KMS-11 (cell line): Measurements from ENCODE around the gene FES.

Experiments
- H2AFZ ChIP-seq: fragments of 200-600 bp; sonication (generic); 2 replicates; pipeline ENCODE4 v1.6.1; 2016; ENCODE audit warnings: antibody characterized with exemption, mixed run types, low read depth
- H3K27ac ChIP-seq: fragments of 200-600 bp; sonication (generic); 2 replicates; pipeline ENCODE4 v1.6.1; 2016; ENCODE audit warnings: mild to moderate bottlenecking, mixed run types
- H3K27me3 ChIP-seq: fragments of 200-600 bp; sonication (generic); 2 replicates; pipeline ENCODE4 v1.6.1; 2017; ENCODE audit warnings: mild to moderate bottlenecking, low read depth, mixed run types, moderate library complexity; ENCODE audit not compliant: insufficient read depth
- H3K36me3 ChIP-seq: fragments of 200-600 bp; sonication (generic); 2 replicates; pipeline ENCODE4 v1.6.1; 2017; ENCODE audit warnings: mild to moderate bottlenecking, mixed run types; ENCODE audit not compliant: insufficient read depth
- H3K4me1 ChIP-seq: fragments of 200-600 bp; sonication (generic); 2 replicates; pipeline ENCODE4 v1.6.1; 2016; ENCODE audit warnings: mild to moderate bottlenecking, low read depth, mixed run types; ENCODE audit not compliant: poor library complexity, severe bottlenecking
- H3K4me2 ChIP-seq: fragments of 200-600 bp; sonication (generic); 2 replicates; pipeline ENCODE4 v1.7.0; 2016; ENCODE audit warnings: mild to moderate bottlenecking, mixed run types
- H3K4me3 ChIP-seq: fragments of 200-600 bp; sonication (generic); IDR thresholded peaks from 2 replicates; pipeline ENCODE4 v1.6.1; 2017; ENCODE audit warnings: low read depth, low read length, mixed read lengths; ENCODE audit not compliant: insufficient read depth
- H3K79me2 ChIP-seq: fragments of 200-600 bp; sonication (generic); 2 replicates; pipeline ENCODE4 v1.6.1; 2016; ENCODE audit warnings: low read depth, mixed run types; ENCODE audit not compliant: insufficient read depth
- H3K9ac ChIP-seq: fragments of 200-600 bp; sonication (generic); 2 replicates; pipeline ENCODE4 v1.6.1; 2016; ENCODE audit warnings: mild to moderate bottlenecking, mixed run types
- H4K20me1 ChIP-seq: fragments of 200-600 bp; sonication (generic); 2 replicates; pipeline ENCODE4 v1.6.1; 2016; ENCODE audit warnings: mild to moderate bottlenecking, mixed run types; ENCODE audit not compliant: insufficient read depth
- TF ChIP-seq, protein P1 (sequence below): fragments of 200-600 bp; sonication (generic); conservative IDR thresholded peaks from 2 replicates; pipeline ENCODE4 v1.6.1; 2017; ENCODE audit warnings: low read depth, mild to moderate bottlenecking, antibody characterized with exemption, low read length, moderate library complexity, mixed read lengths

Gene FES

DNA sequence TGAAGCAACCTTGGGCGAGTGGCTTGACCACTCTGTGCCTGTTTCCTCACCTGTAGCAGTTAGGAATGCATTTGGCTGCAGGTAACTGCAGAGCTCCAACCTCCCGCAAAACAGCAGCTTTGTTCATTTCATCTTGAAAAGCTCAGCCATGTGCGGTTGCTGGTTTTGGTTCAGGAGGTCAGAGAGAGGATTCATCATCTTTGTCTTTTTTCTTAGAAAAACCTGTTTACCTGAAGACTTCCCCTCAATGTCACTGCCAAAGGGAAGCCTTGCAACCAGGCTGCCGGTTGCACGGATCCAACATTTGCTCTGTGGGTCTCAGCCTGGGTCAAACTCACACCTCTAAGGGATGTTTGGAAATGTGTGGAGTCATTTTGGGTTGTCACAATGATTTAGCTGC, 32.4 kb upstream of the FES start:
- Histone ChIP-seq H3K4me3 (no peak overlapping the region), H3K27ac (peak overlapping the region; percentile 13; the same call in 1 of the 2 replicates), H3K36me3 (no peaks in the 10 kb centered on the region), H3K9ac (no peak overlapping the region), H3K27me3 (no peaks in the 10 kb centered on the region), H4K20me1 (no peaks in the 10 kb centered on the region), H2AFZ (no peak overlapping the region), H3K79me2 (no peaks in the 10 kb centered on the region), H3K4me2 (peak overlapping the region; percentile 48; the same call in 1 of the 2 replicates), H3K4me1 (peaks cover 65% of the 10 kb centered on the region)
- TF ChIP-seq, protein P1, sequence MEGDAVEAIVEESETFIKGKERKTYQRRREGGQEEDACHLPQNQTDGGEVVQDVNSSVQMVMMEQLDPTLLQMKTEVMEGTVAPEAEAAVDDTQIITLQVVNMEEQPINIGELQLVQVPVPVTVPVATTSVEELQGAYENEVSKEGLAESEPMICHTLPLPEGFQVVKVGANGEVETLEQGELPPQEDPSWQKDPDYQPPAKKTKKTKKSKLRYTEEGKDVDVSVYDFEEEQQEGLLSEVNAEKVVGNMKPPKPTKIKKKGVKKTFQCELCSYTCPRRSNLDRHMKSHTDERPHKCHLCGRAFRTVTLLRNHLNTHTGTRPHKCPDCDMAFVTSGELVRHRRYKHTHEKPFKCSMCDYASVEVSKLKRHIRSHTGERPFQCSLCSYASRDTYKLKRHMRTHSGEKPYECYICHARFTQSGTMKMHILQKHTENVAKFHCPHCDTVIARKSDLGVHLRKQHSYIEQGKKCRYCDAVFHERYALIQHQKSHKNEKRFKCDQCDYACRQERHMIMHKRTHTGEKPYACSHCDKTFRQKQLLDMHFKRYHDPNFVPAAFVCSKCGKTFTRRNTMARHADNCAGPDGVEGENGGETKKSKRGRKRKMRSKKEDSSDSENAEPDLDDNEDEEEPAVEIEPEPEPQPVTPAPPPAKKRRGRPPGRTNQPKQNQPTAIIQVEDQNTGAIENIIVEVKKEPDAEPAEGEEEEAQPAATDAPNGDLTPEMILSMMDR: no peak

DNA sequence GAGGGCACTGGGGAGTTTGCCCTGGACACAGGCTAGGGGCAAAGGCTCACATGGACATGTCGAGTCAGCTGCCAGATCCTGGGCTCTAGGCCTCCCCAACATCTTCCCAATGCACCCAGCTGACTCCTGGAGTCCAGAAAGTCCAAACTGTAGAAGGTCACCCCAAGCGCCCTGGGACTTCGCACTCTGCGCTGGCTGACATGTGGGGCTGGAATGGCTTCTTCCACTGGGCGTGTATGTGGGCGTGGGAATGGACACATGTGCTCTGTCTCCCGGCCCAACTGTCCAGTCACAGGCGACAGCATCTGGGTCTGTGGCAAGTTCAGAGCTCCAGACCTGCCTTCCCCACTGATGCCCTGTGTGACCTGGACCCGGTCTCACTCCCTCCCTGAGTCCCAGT, 29.2 kb upstream of the FES start:
- Histone ChIP-seq H3K9ac (no peak overlapping the region), H3K4me2 (peak overlapping the region; percentile 48; the same call in 1 of the 2 replicates), H2AFZ (no peak overlapping the region), H3K4me3 (no peak overlapping the region), H3K27ac (no peak overlapping the region), H3K27me3 (no peaks in the 10 kb centered on the region), H4K20me1 (no peaks in the 10 kb centered on the region), H3K4me1 (peaks cover 66% of the 10 kb centered on the region), H3K36me3 (no peaks in the 10 kb centered on the region), H3K79me2 (no peaks in the 10 kb centered on the region)
- TF ChIP-seq, protein P1: no peak

DNA sequence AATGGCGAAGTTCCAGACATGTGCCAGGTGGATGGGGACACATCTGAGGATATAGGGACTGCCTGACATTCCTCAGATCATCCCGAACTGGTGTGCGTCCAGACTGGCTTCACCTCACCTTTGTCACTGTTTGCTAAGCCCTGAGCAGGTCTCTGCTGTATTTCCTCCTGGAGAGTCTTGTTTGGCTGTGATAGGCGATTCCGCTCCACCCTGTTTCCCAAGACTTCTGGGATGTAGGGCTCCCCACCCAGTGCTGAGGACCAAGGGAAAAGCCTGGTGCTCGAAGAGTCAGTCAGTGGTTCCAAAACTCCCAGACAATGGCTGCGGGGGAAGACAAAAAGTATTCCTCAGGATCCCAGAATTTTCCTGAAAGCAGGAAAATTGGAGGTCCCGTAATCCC, 27.0 kb upstream of the FES start:
- no peak overlapping the region for H2AFZ ChIP-seq
- H3K4me2 ChIP-seq: no peak overlapping the region
- no peak overlapping the region for H3K27ac ChIP-seq
- no peaks in the 10 kb centered on the region for H3K79me2 ChIP-seq
- no peak overlapping the region for H3K4me3 ChIP-seq
- H3K36me3 ChIP-seq: no peaks in the 10 kb centered on the region
- TF ChIP-seq, protein P1: no peak
- H3K9ac ChIP-seq: no peak overlapping the region
- no peaks in the 10 kb centered on the region for H3K27me3 ChIP-seq
- H3K4me1 ChIP-seq: peaks cover 47% of the 10 kb centered on the region
- H4K20me1 ChIP-seq: no peaks in the 10 kb centered on the region

DNA sequence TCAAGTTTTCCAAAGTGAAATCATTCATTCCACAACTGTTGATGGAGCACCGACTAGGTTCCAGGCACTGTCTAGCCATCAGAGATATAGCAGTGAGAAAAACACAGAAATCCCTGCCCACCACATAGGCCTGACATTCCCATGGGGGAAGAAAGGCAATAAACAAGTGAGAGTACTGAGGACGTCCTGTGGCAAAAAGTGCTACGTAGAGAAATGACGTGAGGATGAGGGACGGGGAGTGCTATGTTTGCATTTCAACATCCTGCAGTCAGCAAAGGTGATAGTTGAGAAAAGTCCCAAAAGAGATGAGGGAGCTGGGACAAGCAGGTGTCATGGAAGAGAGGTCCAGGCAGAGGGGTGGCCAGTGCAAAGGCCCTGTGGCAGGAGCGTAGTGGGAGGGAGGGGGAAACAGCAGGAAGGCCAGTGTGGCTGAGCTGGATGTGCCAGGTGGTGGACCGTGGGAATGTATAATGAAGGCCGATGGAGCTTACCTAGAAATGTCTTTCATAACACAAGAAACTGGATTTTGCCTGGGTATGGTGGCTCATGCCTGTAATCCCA, 26.3 kb upstream of the FES start:
- Histone ChIP-seq H2AFZ (no peak overlapping the region), H3K4me1 (peaks cover 41% of the 10 kb centered on the region), H3K36me3 (no peaks in the 10 kb centered on the region), H3K79me2 (no peaks in the 10 kb centered on the region), H3K9ac (no peak overlapping the region), H3K27me3 (no peaks in the 10 kb centered on the region), H3K4me3 (no peak overlapping the region), H4K20me1 (no peaks in the 10 kb centered on the region), H3K27ac (no peak overlapping the region), H3K4me2 (no peak overlapping the region)
- TF ChIP-seq, protein P1: no peak
